GM12875 (cell line): Measurements from ENCODE around the gene PPME1.

Experiments
- H3K4me3 ChIP-seq: one replicate; pipeline ENCODE4 v1.5.1; 2011; ENCODE audit warnings: low read depth, low read length, control low read depth
- TF ChIP-seq, protein P1 (sequence below): IDR thresholded peaks from 2 replicates; pipeline ENCODE4 v1.5.1; 2011; ENCODE audit warnings: low read depth, mild to moderate bottlenecking, control low read depth, inconsistent platforms, low read length, moderate library complexity, borderline replicate concordance; ENCODE audit not compliant: insufficient read depth

PPME1 gene

DNA sequence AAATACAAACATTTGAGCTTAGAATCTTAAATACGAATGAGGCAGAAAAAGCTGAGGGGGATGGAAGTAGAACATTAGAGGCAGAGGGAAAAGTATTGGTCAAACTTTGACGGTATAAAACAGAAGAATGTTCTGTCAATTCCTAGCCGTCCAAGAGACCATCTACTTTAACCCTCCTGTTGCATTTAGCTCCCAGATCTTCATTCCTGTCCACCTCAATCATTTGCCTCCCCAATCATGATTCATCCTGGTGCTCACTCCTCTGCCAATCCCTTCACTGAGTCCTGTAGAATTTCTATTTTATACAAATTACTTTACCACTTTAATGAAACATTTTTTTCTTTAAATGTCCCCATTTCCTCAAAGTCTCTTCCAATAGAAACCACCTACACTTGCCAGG lies 28.5 kb upstream of the PPME1 start:
- TF ChIP-seq, protein P1, sequence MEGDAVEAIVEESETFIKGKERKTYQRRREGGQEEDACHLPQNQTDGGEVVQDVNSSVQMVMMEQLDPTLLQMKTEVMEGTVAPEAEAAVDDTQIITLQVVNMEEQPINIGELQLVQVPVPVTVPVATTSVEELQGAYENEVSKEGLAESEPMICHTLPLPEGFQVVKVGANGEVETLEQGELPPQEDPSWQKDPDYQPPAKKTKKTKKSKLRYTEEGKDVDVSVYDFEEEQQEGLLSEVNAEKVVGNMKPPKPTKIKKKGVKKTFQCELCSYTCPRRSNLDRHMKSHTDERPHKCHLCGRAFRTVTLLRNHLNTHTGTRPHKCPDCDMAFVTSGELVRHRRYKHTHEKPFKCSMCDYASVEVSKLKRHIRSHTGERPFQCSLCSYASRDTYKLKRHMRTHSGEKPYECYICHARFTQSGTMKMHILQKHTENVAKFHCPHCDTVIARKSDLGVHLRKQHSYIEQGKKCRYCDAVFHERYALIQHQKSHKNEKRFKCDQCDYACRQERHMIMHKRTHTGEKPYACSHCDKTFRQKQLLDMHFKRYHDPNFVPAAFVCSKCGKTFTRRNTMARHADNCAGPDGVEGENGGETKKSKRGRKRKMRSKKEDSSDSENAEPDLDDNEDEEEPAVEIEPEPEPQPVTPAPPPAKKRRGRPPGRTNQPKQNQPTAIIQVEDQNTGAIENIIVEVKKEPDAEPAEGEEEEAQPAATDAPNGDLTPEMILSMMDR, result no peak
- H3K4me3 ChIP-seq, result no peak overlapping the region

DNA sequence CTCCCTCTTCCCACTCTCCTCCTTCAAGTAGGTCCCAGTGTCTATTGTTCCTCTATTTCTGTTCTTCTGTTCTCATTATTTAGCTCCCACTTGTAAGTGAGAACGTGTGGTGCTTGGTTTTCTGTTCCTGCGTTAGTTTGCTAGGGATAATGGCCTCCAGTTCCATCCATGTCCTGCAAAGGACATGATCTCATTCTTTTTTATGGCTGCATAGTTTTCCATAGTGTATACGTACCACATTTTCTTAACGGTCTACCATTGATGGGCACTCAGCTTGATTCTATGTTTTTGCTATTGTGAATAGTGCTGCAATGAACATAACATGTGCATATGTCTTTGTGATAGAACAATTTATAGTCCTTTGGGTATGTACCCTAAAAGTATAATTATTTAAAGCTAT lies 26.5 kb upstream of the PPME1 start:
- no peak overlapping the region for H3K4me3 ChIP-seq
- TF ChIP-seq, protein P1, result no peak

DNA sequence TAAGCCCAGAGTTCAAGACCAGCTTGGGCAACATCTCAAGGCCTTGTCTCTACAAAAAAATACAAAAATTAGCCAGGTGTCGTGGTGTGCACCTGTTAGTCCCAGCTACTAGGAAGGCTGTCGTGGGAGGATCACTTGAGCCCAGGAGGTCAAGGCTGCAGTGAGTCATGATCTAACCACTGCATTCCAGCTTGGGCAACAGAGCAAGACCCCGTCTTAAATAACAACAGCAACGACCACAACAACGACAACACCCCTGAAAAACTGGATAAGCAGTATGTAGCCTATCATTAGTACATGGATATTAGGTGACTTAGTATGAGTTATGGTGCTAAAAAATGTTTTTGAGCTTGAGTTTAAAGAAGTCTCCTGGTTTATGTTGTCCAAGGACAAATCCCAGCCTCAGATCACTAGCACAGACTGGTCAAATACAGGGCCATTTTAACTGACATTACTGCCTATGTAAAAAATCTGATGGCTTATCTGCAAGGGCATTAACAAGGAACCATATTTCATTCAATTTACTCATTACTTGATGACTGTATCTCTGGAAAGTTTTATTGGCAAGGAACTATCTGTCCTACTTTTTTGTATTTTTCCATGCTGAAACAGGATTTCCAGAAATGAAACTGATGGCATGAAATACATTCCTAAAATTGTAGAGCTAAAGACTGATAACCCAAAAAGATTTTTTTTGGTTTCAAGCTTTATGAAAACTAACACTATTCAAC lies 23.7 kb upstream of the PPME1 start:
- no peak overlapping the region for H3K4me3 ChIP-seq
- TF ChIP-seq, protein P1, result no peak

DNA sequence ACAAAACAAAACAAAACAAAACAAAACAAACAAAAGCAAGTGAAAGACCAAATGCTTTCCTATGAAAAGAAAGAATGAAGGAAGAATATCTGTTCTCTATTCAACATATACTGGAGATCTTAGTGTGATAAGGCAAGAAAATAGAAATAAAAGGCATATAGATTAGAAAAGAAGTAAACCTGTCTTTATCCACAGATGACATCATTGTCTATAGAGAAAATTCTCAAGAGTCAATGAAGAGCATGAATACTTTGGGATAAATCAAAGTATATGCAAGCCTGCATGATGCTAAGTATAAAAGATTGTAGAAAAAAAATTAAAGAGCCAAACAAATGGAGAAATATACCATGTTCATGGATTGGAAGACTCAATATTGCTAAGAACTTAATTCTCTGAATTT lies 17.9 kb upstream of the PPME1 start:
- TF ChIP-seq, protein P1, result no peak
- H3K4me3 ChIP-seq, result no peak overlapping the region

DNA sequence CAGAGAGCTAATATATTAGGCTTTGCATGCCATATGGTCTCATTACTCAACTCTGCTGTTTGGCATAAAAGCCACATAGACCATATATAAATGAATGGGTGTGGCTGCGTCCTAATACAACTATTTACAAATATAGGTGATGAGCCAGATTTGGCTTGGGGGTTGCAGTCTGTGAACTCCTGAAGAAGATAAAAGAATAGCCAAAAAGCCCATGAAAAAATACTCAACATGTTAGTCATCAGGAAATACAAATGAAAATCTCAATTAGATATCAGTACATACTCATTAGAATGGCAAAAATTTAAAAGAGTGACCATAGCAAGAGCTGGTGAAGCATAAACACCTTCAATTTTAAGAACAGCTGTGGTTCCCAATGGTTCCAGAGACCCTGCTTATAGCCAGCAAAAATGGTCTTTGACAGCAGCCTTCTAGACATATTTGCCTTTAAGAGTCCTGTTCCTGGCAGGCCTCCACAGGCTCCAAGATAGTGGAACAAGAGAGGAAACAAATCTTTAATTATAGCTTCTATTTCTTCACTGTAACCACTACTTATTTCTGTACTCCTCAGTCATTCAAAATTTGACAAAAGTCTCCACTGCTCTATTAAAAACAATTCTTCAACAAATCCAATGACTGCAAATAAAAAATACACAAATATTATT lies 16.3 kb upstream of the PPME1 start:
- TF ChIP-seq, protein P1, result no peak
- H3K4me3 ChIP-seq, result no peak overlapping the region

DNA sequence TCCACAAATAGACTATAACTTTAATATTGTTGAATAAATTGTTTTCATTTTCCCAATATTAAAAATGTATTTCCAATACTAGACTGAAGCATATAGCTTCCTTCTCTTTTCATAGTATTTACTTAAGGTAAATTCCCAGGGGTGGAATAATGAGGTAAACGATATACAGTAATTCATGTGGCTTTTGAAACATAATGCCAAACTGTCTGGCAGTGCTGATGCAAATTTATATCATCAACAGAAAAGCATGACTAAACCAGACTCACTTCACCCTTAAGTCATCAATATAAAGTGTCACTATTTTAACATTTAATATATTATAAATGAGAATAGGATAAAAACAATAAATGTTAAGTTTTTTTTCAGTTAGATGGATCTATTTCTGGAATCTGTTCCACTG lies 13.9 kb upstream of the PPME1 start:
- H3K4me3 ChIP-seq, result no peak overlapping the region
- TF ChIP-seq, protein P1, result no peak

DNA sequence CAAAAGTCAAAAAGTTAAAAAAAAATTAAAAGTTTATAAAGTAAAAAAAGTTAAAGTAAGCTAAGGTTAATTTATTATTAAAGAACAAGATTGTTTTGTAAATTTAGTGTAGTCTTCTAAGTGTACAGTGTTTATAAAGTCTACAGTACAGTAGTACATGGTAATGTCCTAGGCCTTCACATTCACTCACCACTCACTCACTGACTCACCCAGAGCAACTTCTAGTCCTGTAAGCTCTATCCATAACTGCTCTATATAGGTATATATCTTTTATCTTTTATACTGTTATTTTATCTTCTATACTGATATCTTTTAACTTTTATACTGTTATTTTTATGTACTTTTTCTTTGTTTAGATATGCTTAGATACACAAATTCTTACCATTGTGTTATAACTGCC lies 11.4 kb upstream of the PPME1 start:
- H3K4me3 ChIP-seq, result no peak overlapping the region
- TF ChIP-seq, protein P1, result no peak
